Right atrium auricular region (tissue), 2 donors: Measurements from ENCODE around the gene RTN4RL1. TPM values are rescaled to one million over a fixed set of nuclear protein-coding genes. Genes with fewer than 3 reads are reported as not detected.
"Not testable (repeated sequence)": the region's sequence is repeated elsewhere in the genome, so short reads cannot be mapped to it uniquely, and the experiment has no call there.

Experiments used
- DNase-seq: peaks from one replicate; pipeline ENCODE4 v3.0.0-alpha.2; 2019; ENCODE audit warnings: low spot score
- H3K27ac ChIP-seq, 2 donors: fragments of 200-600 bp; sonication (generic); 1 replicate in 1 of 2; 2 replicates in 1 of 2; pipeline ENCODE4 v1.5.1; 2016 to 2019
- H3K27me3 ChIP-seq, 2 donors: fragments of 200-600 bp; sonication (generic); one replicate each; pipeline versions ENCODE4 v1.5.1 to v1.6.0; 2017 to 2019
- H3K36me3 ChIP-seq: fragments of 200-600 bp; sonication (generic); one replicate; pipeline ENCODE4 v1.5.1; 2016
- H3K4me1 ChIP-seq, 2 donors: fragments of 200-600 bp; sonication (generic); one replicate each; pipeline versions ENCODE4 v1.5.1 to v1.6.0; 2017 to 2019
- H3K4me3 ChIP-seq, 2 donors: fragments of 200-600 bp; sonication (generic); 1 replicate in 1 of 2; 2 replicates in 1 of 2; pipeline ENCODE4 v1.5.1; 2017 to 2019; ENCODE audit warnings: mild to moderate bottlenecking in 1 of 2, moderate library complexity in 1 of 2
- H3K9me3 ChIP-seq, 2 donors: fragments of 200-600 bp; sonication (generic); one replicate each; pipeline ENCODE4 v1.5.1; 2019
- total RNA-seq, 2 donors: library from RNA; depleted of rRNA; stranded (reverse); fragments of >200 nt; gene quantifications; one replicate each; pipeline ENCODE4 v1.1.0, GENCODE V29; 2016
- TF ChIP-seq, protein P1 (sequence below), 2 donors: fragments of 200-600 bp; sonication (generic); IDR thresholded peaks; one replicate each; pipeline ENCODE4 v1.5.1; 2019; ENCODE audit warnings: antibody characterized with exemption in 2 of 2

Gene RTN4RL1
- total RNA-seq, 2 donors from 2014 or later, result 1.8 to 5.0 TPM

DNA sequence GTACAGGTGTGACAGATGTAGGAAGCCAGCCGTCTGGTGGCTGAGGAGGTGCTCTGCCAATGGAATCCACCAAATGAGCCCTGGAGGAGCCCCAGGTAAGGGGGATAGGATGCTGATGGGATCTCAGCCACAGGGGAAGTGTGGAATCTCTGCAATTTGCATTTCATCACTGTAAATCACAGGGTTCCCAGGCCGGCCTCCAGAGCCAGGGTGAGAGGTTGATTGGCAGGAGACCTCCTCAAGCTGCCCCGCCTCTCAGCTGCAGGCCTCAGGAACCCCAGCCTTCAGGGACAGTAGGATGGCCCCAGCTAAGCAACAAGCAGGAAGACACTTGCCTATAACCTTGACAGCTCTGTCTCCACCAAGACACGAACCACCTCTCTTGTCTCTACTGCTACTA lies 39.4 kb downstream of the RTN4RL1 start:
- Histone ChIP-seq H3K27ac (no peak overlapping the region), H3K36me3 (no peaks in the 10 kb centered on the region), H3K27me3 (no peaks in the 10 kb centered on the region), H3K4me3 (no peak overlapping the region), H3K4me1 (peaks cover 0 to 15% of the 10 kb centered on the region in 2 donors), H3K9me3 (no peaks in the 10 kb centered on the region)
- TF ChIP-seq, protein P1, sequence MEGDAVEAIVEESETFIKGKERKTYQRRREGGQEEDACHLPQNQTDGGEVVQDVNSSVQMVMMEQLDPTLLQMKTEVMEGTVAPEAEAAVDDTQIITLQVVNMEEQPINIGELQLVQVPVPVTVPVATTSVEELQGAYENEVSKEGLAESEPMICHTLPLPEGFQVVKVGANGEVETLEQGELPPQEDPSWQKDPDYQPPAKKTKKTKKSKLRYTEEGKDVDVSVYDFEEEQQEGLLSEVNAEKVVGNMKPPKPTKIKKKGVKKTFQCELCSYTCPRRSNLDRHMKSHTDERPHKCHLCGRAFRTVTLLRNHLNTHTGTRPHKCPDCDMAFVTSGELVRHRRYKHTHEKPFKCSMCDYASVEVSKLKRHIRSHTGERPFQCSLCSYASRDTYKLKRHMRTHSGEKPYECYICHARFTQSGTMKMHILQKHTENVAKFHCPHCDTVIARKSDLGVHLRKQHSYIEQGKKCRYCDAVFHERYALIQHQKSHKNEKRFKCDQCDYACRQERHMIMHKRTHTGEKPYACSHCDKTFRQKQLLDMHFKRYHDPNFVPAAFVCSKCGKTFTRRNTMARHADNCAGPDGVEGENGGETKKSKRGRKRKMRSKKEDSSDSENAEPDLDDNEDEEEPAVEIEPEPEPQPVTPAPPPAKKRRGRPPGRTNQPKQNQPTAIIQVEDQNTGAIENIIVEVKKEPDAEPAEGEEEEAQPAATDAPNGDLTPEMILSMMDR (IDR thresholded peaks at IDR 0.05), result no peak
- no peak for DNase-seq

DNA sequence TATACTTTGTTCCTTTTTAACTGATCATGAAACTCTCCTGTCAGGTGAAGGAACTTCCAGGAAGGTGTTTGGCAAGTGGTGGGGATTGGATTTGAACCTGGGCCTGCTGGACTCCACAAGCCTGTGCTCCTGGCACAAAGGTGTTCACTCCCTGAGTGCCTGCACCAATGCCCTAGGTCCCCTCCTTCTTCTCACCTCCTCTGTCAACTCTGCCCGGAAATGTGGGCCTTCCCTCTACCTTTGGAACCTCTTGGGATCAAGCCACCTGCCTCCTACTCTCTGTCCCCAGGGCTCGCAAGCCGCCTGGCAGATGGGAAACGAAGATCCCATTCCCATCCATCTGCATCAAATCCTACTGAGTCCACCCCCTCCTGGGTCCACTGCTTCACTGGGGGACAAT lies 40.0 kb downstream of the RTN4RL1 start:
- TF ChIP-seq, protein P1 (IDR thresholded peaks at IDR 0.05), result no peak

DNA sequence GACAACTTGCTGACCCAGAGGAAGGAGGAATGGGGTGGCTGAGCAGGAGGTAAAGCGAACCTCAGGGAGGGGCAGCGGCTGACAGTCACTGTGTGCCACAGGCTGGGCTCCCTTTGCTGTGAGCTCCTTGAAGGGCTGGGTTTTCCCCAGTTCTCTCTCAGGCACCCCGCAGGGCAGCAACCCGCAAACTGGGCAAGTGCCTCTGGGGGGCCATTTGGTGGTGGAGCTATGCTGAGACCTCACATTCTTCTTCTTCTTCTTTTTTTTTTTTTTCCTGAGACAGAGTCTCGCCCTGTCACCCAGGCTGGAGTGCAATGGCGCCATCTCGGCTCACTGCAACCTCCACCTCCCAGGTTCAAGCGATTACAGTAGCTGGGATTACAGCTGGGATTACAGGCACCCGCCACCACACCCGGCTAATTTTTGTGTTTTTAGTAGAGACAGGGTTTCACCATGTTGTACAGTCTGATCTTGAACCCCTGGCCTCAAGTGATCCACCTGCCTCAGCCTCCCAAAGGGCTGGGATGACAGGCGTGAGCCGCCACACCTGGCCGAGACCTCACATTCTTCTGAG lies 42.3 kb downstream of the RTN4RL1 start:
- not testable (repeated sequence) for H3K9me3 ChIP-seq, H3K27ac ChIP-seq, H3K36me3 ChIP-seq, DNase-seq, H3K4me3 ChIP-seq, H3K27me3 ChIP-seq
- peaks cover 0 to 16% of the 10 kb centered on the region in 2 donors for H3K4me1 ChIP-seq

More for the DNA sequence above, 40.0 kb downstream of the RTN4RL1 start:
- Histone ChIP-seq H3K9me3 (no peaks in the 10 kb centered on the region), H3K4me3 (no peak overlapping the region), H3K36me3 (no peaks in the 10 kb centered on the region), H3K4me1 (peaks cover 0 to 15% of the 10 kb centered on the region in 2 donors), H3K27ac (no peak overlapping the region), H3K27me3 (no peaks in the 10 kb centered on the region)
- DNase-seq, result no peak

DNA sequence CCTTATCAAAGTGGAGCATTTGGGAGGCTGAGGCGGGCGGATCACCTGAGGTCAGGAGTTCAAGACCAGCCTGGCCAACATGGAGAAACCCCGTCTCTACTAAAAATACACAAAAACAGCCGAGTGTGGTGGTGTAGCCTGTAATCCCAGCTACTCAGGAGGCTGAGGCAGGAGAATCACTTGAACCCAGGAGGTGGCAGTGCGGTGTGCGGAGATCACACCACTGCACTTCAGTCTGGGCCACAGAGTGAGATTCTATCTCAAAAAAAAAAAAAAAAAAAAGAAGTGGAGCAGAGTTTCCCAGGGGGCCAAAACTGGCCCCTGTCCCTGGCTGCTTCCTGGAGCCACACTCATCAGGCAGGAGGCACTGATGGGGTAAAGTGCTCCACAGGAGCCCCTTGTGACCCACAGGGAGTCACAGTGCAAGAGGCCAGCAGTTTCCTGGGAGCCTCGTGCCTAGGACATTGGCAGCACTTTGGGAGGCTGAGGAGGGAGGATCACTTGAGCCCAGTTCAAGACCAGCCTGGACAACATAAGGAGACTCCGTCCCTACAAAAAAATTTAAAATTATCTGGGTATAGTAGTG lies 44.4 kb downstream of the RTN4RL1 start:
- TF ChIP-seq, protein P1 (IDR thresholded peaks at IDR 0.05), result no peak
- no peak for DNase-seq
- H3K27ac ChIP-seq, result no peak overlapping the region
- no peaks in the 10 kb centered on the region for H3K27me3 ChIP-seq
- peaks cover 0 to 16% of the 10 kb centered on the region in 2 donors for H3K4me1 ChIP-seq
- no peaks in the 10 kb centered on the region for H3K36me3 ChIP-seq
- no peak overlapping the region for H3K4me3 ChIP-seq
- no peaks in the 10 kb centered on the region for H3K9me3 ChIP-seq

DNA sequence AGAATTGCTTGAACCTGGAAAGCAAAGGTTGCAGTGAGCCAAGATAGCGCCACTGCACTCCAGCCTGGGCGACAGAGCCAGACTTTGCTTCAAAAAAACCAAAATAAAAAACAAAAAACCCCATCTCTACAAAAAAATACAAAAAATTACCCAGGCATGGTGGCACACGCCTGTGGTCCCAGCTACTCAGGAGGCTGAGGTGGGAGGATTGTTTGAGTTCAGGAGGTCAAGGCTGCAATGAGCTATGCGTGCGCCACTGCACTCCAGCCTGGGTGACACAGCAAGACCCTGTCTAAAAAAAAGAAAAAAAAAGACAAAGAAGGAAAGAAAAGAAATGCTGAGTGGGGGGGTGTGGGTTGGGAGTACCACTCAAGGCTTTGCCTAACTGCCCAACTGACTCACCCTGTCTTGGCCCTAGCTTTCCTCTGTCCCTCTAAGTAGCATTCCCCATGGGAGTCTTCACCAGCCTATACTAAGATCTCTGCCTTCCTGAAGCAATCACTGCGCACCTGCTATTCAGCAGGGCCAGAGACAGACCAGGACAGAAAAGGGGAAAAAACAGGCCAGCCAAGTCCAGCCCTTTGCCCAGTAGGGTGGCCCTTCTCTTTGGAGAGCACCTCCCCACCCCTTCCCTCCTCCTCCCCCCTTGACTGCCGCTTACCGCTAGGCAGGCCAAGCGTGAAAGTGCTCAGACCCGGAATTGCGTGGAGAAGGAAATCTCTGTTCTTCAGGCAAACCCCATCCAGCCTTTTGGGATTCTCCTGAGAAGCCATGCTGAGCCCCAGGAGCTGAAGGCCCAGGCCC lies 45.8 kb downstream of the RTN4RL1 start:
- Histone ChIP-seq H3K9me3 (no peaks in the 10 kb centered on the region), H3K27me3 (no peaks in the 10 kb centered on the region), H3K27ac (no peak overlapping the region), H3K4me1 (peaks cover 0 to 16% of the 10 kb centered on the region in 2 donors), H3K4me3 (no peak overlapping the region), H3K36me3 (no peaks in the 10 kb centered on the region)
- DNase-seq, result no peak
- TF ChIP-seq, protein P1 (IDR thresholded peaks at IDR 0.05), result no peak

DNA sequence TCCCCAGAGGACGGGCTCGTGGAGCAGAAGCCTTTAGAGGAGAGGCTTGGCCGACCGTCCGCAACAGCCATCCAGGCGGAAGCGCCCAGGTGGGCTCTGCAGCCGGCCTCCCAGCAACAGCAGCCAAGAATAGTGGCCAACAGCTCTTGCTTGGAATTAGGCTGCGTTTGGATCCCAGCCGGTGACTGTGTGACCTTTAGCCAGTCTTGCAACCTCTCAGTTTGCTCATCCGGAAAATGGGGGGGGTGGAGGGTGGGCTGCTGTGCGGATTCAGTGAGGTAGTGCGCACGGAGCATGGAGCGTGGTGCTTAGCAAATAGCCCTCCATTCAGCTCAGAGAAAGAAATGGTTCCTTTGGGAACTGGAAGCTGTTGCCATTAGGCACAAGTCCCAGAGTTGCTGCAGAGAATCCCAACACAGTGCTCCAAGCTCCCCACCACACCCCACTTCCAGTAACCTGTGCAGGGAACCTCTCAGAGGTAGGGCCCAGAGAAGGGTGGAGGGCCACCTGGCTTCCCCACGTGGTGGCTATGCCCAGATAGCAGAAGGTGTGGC lies 46.7 kb downstream of the RTN4RL1 start:
- H3K4me1 ChIP-seq, result peaks cover 0 to 16% of the 10 kb centered on the region in 2 donors
- H3K4me3 ChIP-seq, result no peak overlapping the region
- H3K27ac ChIP-seq, result no peak overlapping the region
- H3K27me3 ChIP-seq, result no peaks in the 10 kb centered on the region
- no peaks in the 10 kb centered on the region for H3K9me3 ChIP-seq
- DNase-seq, result no peak
- TF ChIP-seq, protein P1 (IDR thresholded peaks at IDR 0.05), result no peak
- no peaks in the 10 kb centered on the region for H3K36me3 ChIP-seq
